Fibroblast of the conjunctiva (primary cell): Measurements from ENCODE around the gene UBE2G2.
A peak's percentile ranks its signal among the peaks of the same experiment; 100 is the strongest.
"Not testable (repeated sequence)": the region's sequence is repeated elsewhere in the genome, so short reads cannot be mapped to it uniquely, and the experiment has no call there.

ENCODE experiments used
- DNase-seq: peaks from one replicate; pipeline ENCODE4 v3.0.0-alpha.2; 2010; ENCODE audit warnings: low read depth

Gene UBE2G2

DNA sequence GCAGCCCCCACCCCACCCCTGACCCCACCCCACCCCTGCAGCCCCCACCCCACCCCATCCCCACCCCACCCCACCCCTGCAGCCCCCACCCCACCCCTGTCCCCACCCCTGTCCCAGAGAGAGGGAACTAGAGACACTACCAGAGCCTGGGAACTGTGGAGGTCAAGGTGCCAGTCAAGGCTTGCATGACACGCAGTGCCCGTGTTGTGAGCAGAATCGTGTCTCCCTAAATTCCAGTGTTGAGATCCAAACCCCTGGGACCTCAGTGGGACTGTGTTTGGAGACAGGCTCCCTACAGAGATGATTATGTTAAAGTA is 34.7 kb upstream of the UBE2G2 start:
- DNase-seq: no peak

GRCh38 chr21:44835647-44835973 is 34.0 kb upstream of the UBE2G2 start:
- no peak for DNase-seq

GRCh38 chr21:44834951-44835646 is 33.5 kb upstream of the UBE2G2 start:
- no peak for DNase-seq

GRCh38 chr21:44834231-44834950 is 32.8 kb upstream of the UBE2G2 start:
- DNase-seq: no peak

- DNase-seq: no peak
Measured at GRCh38 chr21:44833663-44834062, 32.0 kb upstream of the UBE2G2 start.

- not testable (repeated sequence) for DNase-seq
Measured at GRCh38 chr21:44832516-44833255, 31.1 kb upstream of the UBE2G2 start.

DNA sequence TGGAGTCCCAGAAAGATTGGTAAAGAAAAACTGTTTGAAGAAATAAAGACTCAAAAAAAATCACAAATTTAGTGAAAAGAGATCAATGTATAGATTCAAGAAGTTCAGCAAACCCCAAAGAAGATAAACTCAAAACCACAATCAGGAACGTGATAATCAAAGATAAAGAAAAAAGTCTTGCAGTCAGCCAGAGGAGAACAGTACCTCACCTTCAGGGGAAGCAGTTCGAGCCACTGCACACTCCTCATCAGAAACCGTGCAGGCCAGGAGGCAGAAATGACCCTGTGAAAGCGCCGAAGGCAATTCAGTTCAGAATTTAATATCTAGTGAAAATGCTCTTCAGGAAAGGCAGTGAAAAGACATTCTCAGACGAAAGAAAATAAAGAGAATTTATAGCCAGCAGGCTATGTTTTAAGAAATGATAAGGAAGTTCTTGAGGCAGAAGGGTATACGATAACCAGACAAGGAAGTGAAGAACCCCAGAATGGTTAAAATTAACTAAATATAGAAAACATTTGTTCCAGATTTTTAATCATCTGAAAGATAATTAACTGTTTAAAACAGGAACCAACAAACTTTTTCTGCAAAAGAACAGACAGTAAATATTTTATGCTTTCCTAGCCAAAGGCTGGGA is 29.7 kb upstream of the UBE2G2 start:
- no peak for DNase-seq

GRCh38 chr21:44829507-44830092 is 28.0 kb upstream of the UBE2G2 start:
- no peak for DNase-seq

GRCh38 chr21:44828362-44829056 is 26.9 kb upstream of the UBE2G2 start:
- no peak for DNase-seq

DNA sequence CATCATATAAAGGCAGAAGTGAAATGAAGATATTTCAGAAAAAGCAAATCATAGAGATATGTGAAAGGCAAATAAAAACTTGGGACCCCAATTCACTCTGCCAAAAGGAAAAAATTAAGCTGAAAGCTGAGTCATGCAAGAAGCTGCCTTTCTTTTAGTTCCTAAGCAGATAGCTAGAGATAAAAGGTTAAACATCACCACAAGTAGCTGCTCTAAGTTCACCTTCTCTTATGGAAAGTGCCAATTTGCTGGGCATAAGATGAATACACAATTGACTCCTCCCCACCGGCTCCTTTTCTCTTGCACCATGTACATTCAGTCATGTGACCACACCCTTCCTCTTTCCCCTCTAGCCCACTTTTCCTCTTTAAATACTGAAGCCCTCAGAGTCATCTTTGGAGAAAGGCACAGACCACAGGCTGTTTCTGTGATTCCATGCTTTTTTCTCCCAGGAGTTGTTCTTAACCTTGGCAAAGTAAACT is 21.6 kb upstream of the UBE2G2 start:
- no peak for DNase-seq

- DNase-seq: no peak
Measured at GRCh38 chr21:44822484-44823178, 21.0 kb upstream of the UBE2G2 start.

GRCh38 chr21:44820851-44821250 is 19.2 kb upstream of the UBE2G2 start:
- peak; percentile 33 for DNase-seq

DNA sequence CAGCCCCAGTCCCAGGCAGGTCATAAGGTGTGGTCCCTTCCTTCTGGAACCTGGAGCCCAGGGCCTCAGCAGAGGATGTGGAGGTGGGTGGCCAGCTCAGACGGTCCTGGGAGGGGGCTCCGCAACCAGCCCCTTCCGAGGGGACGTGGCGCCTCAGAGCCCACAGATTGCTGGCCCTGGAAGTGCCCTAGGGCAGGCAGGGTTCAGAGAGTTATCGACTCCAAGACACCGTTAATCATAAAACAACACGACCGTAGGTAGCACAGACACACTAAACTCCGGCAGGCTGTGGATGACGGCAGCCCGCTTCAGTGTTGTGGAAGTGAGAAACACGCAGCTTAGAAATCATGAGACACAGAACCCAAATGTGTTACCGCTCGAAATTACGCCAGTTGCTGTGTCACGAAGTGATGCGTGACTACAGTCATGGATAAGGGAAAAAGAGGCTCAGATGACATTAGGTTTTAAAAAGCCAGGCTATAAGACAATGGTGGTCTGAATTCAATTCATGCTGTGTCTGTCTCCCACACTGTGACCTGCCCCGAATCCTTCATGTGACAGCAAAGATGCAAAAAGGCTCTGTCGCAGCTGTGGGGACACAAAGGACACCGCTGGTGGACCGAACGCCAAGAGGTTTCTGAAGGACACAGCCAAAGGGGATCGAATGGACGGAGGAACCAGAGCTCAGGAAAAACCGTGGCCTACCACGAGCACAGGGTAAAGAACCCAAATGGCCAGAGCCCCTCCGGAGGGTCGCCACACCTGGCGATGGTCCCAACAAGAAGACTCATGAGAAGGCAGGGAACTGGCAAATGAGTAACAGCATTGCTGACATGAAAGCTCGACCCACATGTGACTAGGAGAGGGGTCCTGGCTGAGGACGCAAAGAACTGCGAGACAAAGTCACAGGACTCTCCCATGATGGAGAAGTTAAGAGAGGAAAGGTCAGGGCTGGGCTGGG is 17.9 kb upstream of the UBE2G2 start:
- DNase-seq: no peak

- no peak for DNase-seq
Measured at GRCh38 chr21:44818640-44819011, 17.0 kb upstream of the UBE2G2 start.

GRCh38 chr21:44817914-44818639 is 16.5 kb upstream of the UBE2G2 start, which contains the start of gene SUMO3:
TSS of gene SUMO3 (minus strand) at chr21:44818062. CDS start at chr21:44817968, 94 bp downstream.
- DNase-seq: peak; percentile 45

- peak; percentile 84 for DNase-seq
Measured at GRCh38 chr21:44817506-44817880, 15.9 kb upstream of the UBE2G2 start.

GRCh38 chr21:44816761-44817505 is 15.3 kb upstream of the UBE2G2 start:
- DNase-seq: no peak

DNA sequence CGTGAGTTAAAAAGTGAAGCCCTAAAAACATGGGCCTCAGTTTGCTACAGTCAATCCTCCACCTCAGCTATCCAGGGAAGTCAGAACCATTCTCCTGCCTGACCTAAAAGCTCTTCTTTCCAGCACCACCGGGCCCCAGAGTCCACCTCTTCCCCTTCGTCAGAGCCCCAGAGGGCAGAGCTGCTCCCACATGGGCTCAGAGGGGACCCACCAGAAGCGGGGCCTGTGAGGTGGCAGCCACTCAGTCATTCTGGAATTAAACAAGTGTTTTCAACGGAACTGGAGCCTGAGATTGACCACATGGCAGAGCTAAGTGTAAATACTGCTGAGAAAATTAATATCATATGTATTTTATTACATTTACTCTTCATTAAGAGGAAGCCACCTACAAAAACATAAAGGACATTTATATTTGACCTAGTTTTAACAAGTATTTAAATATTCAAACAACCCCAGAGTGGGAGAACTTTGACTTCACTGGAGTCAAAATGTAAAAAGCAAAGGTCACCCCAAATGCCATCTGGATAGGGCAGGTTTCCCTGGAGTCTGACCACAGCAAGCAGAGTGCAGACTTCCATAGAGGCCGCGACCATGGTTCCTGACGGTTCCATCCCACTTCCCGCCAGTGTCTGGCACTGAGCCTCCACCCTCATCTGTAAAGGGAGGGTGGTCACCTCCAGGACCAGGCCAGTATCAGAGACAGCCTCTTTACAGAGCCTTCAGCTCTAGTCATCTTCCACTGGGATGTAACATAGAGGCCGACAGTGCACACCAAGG is 14.4 kb upstream of the UBE2G2 start:
- DNase-seq: no peak
